HepG2 (cell line): ENCODE measurements around the gene TXNDC11. TPM values are rescaled to one million over a fixed set of nuclear protein-coding genes. Genes with fewer than 3 reads are reported as not detected.
A peak's percentile ranks its signal among the peaks of the same experiment; 100 is the strongest.

Experiments used
- ATAC-seq: fragments of 200-7000 bp; cut with Tn5 transposase; 3 replicates; pipeline ENCODE4 v1.9.1; 2020; ENCODE audit warnings: mild to moderate bottlenecking, moderate library complexity
- BruUV-seq: library from RNA; stranded (reverse); fragments of 400-500 nt; replicated peaks from 2 replicates; lab custom pipeline; 2021; lab: Mats Ljungman, UMichigan
- CTCF ChIA-PET: fragments of 300-600 bp; formaldehyde crosslinking; extraction: SDS; loops from one replicate; lab custom pipeline; 2021; ENCODE audit warnings: low total read pairs, inconsistent platforms, low intra/inter-chr PET ratio; lab: Yijun Ruan, JAX
- POLR2A ChIA-PET: fragments of 350-600 bp; sonication (Branson Sonifier 250); formaldehyde crosslinking; loops from one replicate; lab custom pipeline; 2020; ENCODE audit warnings: antibody characterized with exemption, inconsistent platforms; lab: Yijun Ruan, JAX
- DNase-seq: peaks from one replicate; pipeline ENCODE4 v3.0.0-alpha.2; 2015; ENCODE audit warnings: low spot score
- FAIRE-seq: peaks from 3 replicates; lab custom pipeline; 2011; peaks lifted over from hg19 to GRCh38; lab: Jason Lieb, UNC
- H2AFZ ChIP-seq: one replicate; pipeline ENCODE4 v1.6.1; 2011; ENCODE audit warnings: low read length, inconsistent platforms
- H3K27ac ChIP-seq: fragments of 300-600 bp; 3 replicates; pipeline ENCODE4 v1.8.0; 2011; ENCODE audit warnings: mixed run types, mild to moderate bottlenecking, mixed read lengths, low read length, inconsistent platforms; ENCODE audit not compliant: insufficient read depth; ENCODE audit errors: extremely low read length
- H3K27me3 ChIP-seq, 2 experiments: fragments of 200-600 bp in 1 of 2; 2 replicates in 1 of 2; 3 replicates in 1 of 2; pipeline versions ENCODE4 v1.6.0 to v1.8.0; 2011; ENCODE audit warnings: low read length in 2 of 2, mild to moderate bottlenecking in 2 of 2, moderate library complexity in 2 of 2, inconsistent platforms in 1 of 2; ENCODE audit not compliant: insufficient read depth in 2 of 2, control insufficient read depth in 1 of 2
- H3K36me3 ChIP-seq, 2 experiments: fragments of 200-600 bp in 1 of 2; replicated peaks in 1 of 2; 2 replicates in 1 of 2; 3 replicates in 1 of 2; pipeline versions ENCODE4 v1.5.1 to v1.8.0; 2011; ENCODE audit warnings: low read length in 2 of 2, inconsistent platforms in 1 of 2; ENCODE audit not compliant: insufficient read depth in 2 of 2, control insufficient read depth in 1 of 2
- H3K4me1 ChIP-seq: 2 replicates; pipeline ENCODE4 v1.5.1; 2012; ENCODE audit warnings: low read length, inconsistent platforms; ENCODE audit not compliant: insufficient read depth
- H3K4me2 ChIP-seq: 2 replicates; pipeline ENCODE4 v1.6.0; 2011; ENCODE audit warnings: low read depth, low read length, inconsistent platforms
- H3K4me3 ChIP-seq, 3 experiments: fragments of 200-600 bp in 1 of 3; sonication (generic), shearing (Covaris generic) in 1 of 3; replicated peaks in 1 of 3; 2 replicates each; pipeline ENCODE4 v1.5.1; 2011 to 2016; ENCODE audit warnings: low read length in 3 of 3, inconsistent platforms in 2 of 3, low read depth in 2 of 3, mild to moderate bottlenecking in 2 of 3, control low read depth in 1 of 3, mixed read lengths in 1 of 3; ENCODE audit not compliant: insufficient read depth in 1 of 3
- H3K79me2 ChIP-seq: one replicate; pipeline ENCODE4 v1.6.1; 2011; ENCODE audit warnings: low read length, inconsistent platforms; ENCODE audit not compliant: insufficient read depth
- H3K9ac ChIP-seq: 2 replicates; pipeline ENCODE4 v1.6.0; 2011; ENCODE audit warnings: mild to moderate bottlenecking, low read depth, low read length, inconsistent platforms; ENCODE audit not compliant: insufficient read depth
- H3K9me3 ChIP-seq: 2 replicates; pipeline ENCODE4 v1.5.1; 2012; ENCODE audit warnings: mild to moderate bottlenecking, low read length
- H4K20me1 ChIP-seq: 2 replicates; pipeline ENCODE4 v1.6.0; 2011; ENCODE audit warnings: inconsistent platforms, mild to moderate bottlenecking, low read length, moderate library complexity; ENCODE audit not compliant: insufficient read depth
- HNF1B ChIP-seq: sonication (generic); formaldehyde crosslinking; IDR thresholded peaks from 2 replicates; pipeline ENCODE4 v1.5.1; 2020; ENCODE audit warnings: mild to moderate bottlenecking, moderate library complexity, missing genetic modification reagents
- HOXA3 ChIP-seq: sonication (generic); formaldehyde crosslinking; IDR thresholded peaks from 2 replicates; pipeline ENCODE4 v1.5.0; 2020; ENCODE audit warnings: missing genetic modification reagents
- MYNN ChIP-seq: sonication (generic); formaldehyde crosslinking; IDR thresholded peaks from 2 replicates; pipeline ENCODE4 v1.4.0; 2020; ENCODE audit warnings: mild to moderate bottlenecking, low read depth, missing genetic modification reagents
- NFKB2 ChIP-seq: sonication (generic); formaldehyde crosslinking; IDR thresholded peaks from 2 replicates; pipeline ENCODE4 v1.4.0; 2020; ENCODE audit warnings: missing genetic modification reagents, borderline replicate concordance
- PITX1 ChIP-seq: sonication (generic); formaldehyde crosslinking; IDR thresholded peaks from 2 replicates; pipeline ENCODE4 v1.5.1; 2020; ENCODE audit warnings: mild to moderate bottlenecking, missing genetic modification reagents
- POLR2AphosphoS2 ChIP-seq: IDR thresholded peaks from 2 replicates; pipeline ENCODE4 v1.6.1; 2011; ENCODE audit warnings: low read depth, low read length, improper control_type of control experiment
- RAD51 ChIP-seq: fragments of 450-650 bp; IDR thresholded peaks from 2 replicates; pipeline ENCODE4 v1.6.1; 2016; ENCODE audit warnings: borderline replicate concordance
- SP4 ChIP-seq: sonication (generic); formaldehyde crosslinking; IDR thresholded peaks from 2 replicates; pipeline ENCODE4 v1.8.1; 2023; ENCODE audit warnings: mild to moderate bottlenecking, missing genetic modification reagents
- SRSF1 ChIP-seq: fragments of 200-400 bp; formaldehyde crosslinking; optimal IDR thresholded peaks from 2 replicates; pipeline ENCODE3; 2017; ENCODE audit warnings: mild to moderate bottlenecking, low read depth, low read length, moderate library complexity
- THAP7 ChIP-seq: sonication (generic); formaldehyde crosslinking; IDR thresholded peaks from 2 replicates; pipeline ENCODE4 v1.8.1; 2023; ENCODE audit warnings: mild to moderate bottlenecking, missing genetic modification reagents
- ZKSCAN5 ChIP-seq: sonication (generic); formaldehyde crosslinking; IDR thresholded peaks from 2 replicates; pipeline ENCODE4 v1.5.1; 2020; ENCODE audit warnings: mild to moderate bottlenecking, missing genetic modification reagents
- ZNF562 ChIP-seq: sonication (generic); formaldehyde crosslinking; IDR thresholded peaks from 2 replicates; pipeline ENCODE4 v1.8.0; 2022; ENCODE audit warnings: missing genetic modification reagents, borderline replicate concordance
- ZNF572 ChIP-seq: sonication (generic); formaldehyde crosslinking; IDR thresholded peaks from 2 replicates; pipeline ENCODE4 v1.5.1; 2020; ENCODE audit warnings: mild to moderate bottlenecking, missing genetic modification reagents
- ZNF580 ChIP-seq: IDR thresholded peaks from 2 replicates; pipeline ENCODE4 v1.6.1; 2016; ENCODE audit warnings: low read depth, borderline replicate concordance
- ZNF878 ChIP-seq: sonication (generic); formaldehyde crosslinking; IDR thresholded peaks from 2 replicates; pipeline ENCODE4 v1.8.1; 2023; ENCODE audit warnings: mild to moderate bottlenecking, missing genetic modification reagents, moderate library complexity
- ZSCAN20 ChIP-seq: sonication (generic); formaldehyde crosslinking; IDR thresholded peaks from 2 replicates; pipeline ENCODE4 v1.4.0; 2020; ENCODE audit warnings: missing genetic modification reagents, mild to moderate bottlenecking, borderline replicate concordance
- WGBS: methylation state at CpG from one replicate; pipeline ENCODE4 v1.1.6; 2017; ENCODE audit warnings: low lambda C conversion rate; 5-methylcytosine and 5-hydroxymethylcytosine counted together
- in situ Hi-C: cut with HindIII; loops from 2 replicates; pipeline ENCODE4 v1.10.0; 2017; ENCODE audit warnings: low pct_unique_long_range_greater_than_20kb; ENCODE audit not compliant: extremely low pct_ligation_motif_present
- intact Hi-C: fragments of 100-400 bp; cut with micrococcal nuclease; formaldehyde crosslinking; loops from one replicate; pipeline ENCODE4 v1.10.0; 2022; ENCODE audit not compliant: unreplicated experiment
- polyA plus RNA-seq, 8 experiments: library from polyadenylated mRNA; depleted of rRNA in 3 of 8; stranded (reverse) in 7 of 8; unstranded in 1 of 8; fragments of >200 nt; fragmentation: Illumina TruSeq in 4 of 8; extraction: Trizol in 4 of 8; gene quantifications; 2 replicates each; pipeline versions ENCODE4 v1.2.1 to v1.2.3, GENCODE V29; 2011 to 2016; ENCODE audit warnings: low read depth in 4 of 8, missing spikeins in 1 of 8, mixed read lengths in 1 of 8; ENCODE audit not compliant: insufficient read depth in 1 of 8
- total RNA-seq, 5 experiments: library from RNA; depleted of rRNA; stranded (reverse); fragments of >200 nt; fragmentation: Illumina TruSeq; extraction: Trizol; gene quantifications; 2 replicates each; pipeline ENCODE4 v1.2.3, GENCODE V29; 2016; ENCODE audit warnings: low read depth in 1 of 5
- TF ChIP-seq, protein P1 (sequence below): sonication (generic); formaldehyde crosslinking; IDR thresholded peaks from 2 replicates; pipeline ENCODE4 v1.5.1; 2020; ENCODE audit warnings: mild to moderate bottlenecking, missing genetic modification reagents, moderate library complexity
- TF ChIP-seq, protein P2 (sequence below): sonication (generic); formaldehyde crosslinking; IDR thresholded peaks from 2 replicates; pipeline ENCODE4 v1.4.0; 2020; ENCODE audit warnings: mild to moderate bottlenecking, missing genetic modification reagents

TXNDC11 gene
- total and polyA plus RNA-seq, 2 of the 13 experiments (the other 11 are each of a cell fraction or from before 2014, with no cell fraction given), result 74.9 to 123 TPM

- ATAC-seq, result no peak
Measured at GRCh38 chr16:11677451-11677951, 65.2 kb downstream of the TXNDC11 start.

More at GRCh38 chr16:11677451-11677951, 65.2 kb downstream of the TXNDC11 start:
- WGBS, result 86% methylated on average over 9 of the region's 9 CpGs
- Histone ChIP-seq H3K4me1 (peaks cover 29% of the 10 kb centered on the region), H3K36me3 (peaks cover 39 to 62% of the 10 kb centered on the region in 2 experiments), H3K27ac (no peak overlapping the region), H3K9ac (no peak overlapping the region), H3K4me2 (no peak overlapping the region), H3K4me3 (no peak overlapping the region), H3K79me2 (no peaks in the 10 kb centered on the region)
- no TSS peak for BruUV-seq
- in situ Hi-C loops, result no loop called here
- DNase-seq (no peak), FAIRE-seq (no peak)
- POLR2A ChIA-PET, result interaction anchor here (1.5 kb wide), 1 partner anchor 8 kb away, joined by 4 read pairs; no protein-coding TSS in a partner anchor
- TF ChIP-seq ZNF572 (0 out of 2 replicates have a peak, but pooled peaks have one; percentile 42), ZKSCAN5 (CRISPR knock-in tag) (no peak), POLR2AphosphoS2 (peak; percentile 38; the same call in 1 of the 2 replicates), PITX1 (no peak), HNF1B (CRISPR knock-in tag) (0 out of 2 replicates have a peak, but pooled peaks have one; percentile 24), ZNF562 (no peak), ZNF878 (CRISPR knock-in tag) (no peak), HOXA3 (no peak), SP4 (CRISPR knock-in tag) (no peak), RAD51 (no peak), ZSCAN20 (CRISPR knock-in tag) (no peak), ZNF580 (CRISPR knock-in tag) (0 out of 2 replicates have a peak, but pooled peaks have one; percentile 32), MYNN (CRISPR knock-in tag) (no peak), SRSF1 (peak; percentile 46), NFKB2 (0 out of 2 replicates have a peak, but pooled peaks have one; percentile 7), THAP7 (CRISPR knock-in tag) (no peak)
- TF ChIP-seq, protein P1, sequence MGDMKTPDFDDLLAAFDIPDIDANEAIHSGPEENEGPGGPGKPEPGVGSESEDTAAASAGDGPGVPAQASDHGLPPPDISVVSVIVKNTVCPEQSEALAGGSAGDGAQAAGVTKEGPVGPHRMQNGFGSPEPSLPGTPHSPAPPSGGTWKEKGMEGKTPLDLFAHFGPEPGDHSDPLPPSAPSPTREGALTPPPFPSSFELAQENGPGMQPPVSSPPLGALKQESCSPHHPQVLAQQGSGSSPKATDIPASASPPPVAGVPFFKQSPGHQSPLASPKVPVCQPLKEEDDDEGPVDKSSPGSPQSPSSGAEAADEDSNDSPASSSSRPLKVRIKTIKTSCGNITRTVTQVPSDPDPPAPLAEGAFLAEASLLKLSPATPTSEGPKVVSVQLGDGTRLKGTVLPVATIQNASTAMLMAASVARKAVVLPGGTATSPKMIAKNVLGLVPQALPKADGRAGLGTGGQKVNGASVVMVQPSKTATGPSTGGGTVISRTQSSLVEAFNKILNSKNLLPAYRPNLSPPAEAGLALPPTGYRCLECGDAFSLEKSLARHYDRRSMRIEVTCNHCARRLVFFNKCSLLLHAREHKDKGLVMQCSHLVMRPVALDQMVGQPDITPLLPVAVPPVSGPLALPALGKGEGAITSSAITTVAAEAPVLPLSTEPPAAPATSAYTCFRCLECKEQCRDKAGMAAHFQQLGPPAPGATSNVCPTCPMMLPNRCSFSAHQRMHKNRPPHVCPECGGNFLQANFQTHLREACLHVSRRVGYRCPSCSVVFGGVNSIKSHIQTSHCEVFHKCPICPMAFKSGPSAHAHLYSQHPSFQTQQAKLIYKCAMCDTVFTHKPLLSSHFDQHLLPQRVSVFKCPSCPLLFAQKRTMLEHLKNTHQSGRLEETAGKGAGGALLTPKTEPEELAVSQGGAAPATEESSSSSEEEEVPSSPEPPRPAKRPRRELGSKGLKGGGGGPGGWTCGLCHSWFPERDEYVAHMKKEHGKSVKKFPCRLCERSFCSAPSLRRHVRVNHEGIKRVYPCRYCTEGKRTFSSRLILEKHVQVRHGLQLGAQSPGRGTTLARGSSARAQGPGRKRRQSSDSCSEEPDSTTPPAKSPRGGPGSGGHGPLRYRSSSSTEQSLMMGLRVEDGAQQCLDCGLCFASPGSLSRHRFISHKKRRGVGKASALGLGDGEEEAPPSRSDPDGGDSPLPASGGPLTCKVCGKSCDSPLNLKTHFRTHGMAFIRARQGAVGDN (CRISPR knock-in tag), result 0 out of 2 replicates have a peak, but pooled peaks have one; percentile 6
- TF ChIP-seq, protein P2, sequence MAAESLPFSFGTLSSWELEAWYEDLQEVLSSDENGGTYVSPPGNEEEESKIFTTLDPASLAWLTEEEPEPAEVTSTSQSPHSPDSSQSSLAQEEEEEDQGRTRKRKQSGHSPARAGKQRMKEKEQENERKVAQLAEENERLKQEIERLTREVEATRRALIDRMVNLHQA, result no peak
- TF ChIP-seq, all 625 proteins: peak for 7
- intact Hi-C loops, result no loop called here
- Histone ChIP-seq H4K20me1 (peaks cover 4% of the 10 kb centered on the region; the same call in 1 of the 2 replicates), H2AFZ (no peak overlapping the region), H3K9me3 (no peaks in the 10 kb centered on the region), H3K27me3 (no peaks in the 10 kb centered on the region)
- CTCF ChIA-PET, result no interaction called here
